Suprapubic skin (tissue), 4 donors: Measurements from ENCODE around the gene CABP4.

Source experiments
- EP300 ChIP-seq: sonication (generic); formaldehyde crosslinking; IDR thresholded peaks from one replicate; pipeline ENCODE4 v1.6.1; 2017; ENCODE audit warnings: antibody characterized with exemption
- POLR2A ChIP-seq, 2 donors: fragments of 450-650 bp; IDR thresholded peaks; one replicate each; pipeline ENCODE4 v1.6.1; 2017; ENCODE audit warnings: antibody characterized with exemption in 2 of 2, mild to moderate bottlenecking in 2 of 2, moderate library complexity in 2 of 2
- POLR2AphosphoS5 ChIP-seq, 3 donors: sonication (generic); formaldehyde crosslinking; IDR thresholded peaks; one replicate each; pipeline ENCODE4 v1.6.1; 2017; ENCODE audit warnings: antibody characterized with exemption in 3 of 3
- TF ChIP-seq, protein P1 (sequence below), 2 donors: fragments of 200-600 bp in 1 of 2; fragments of 450-650 bp in 1 of 2; sonication (generic) in 1 of 2; IDR thresholded peaks; one replicate each; pipeline ENCODE4 v1.5.1; 2016 to 2019; ENCODE audit warnings: antibody characterized with exemption in 2 of 2, mild to moderate bottlenecking in 1 of 2, moderate library complexity in 1 of 2

- TF ChIP-seq, protein P1, sequence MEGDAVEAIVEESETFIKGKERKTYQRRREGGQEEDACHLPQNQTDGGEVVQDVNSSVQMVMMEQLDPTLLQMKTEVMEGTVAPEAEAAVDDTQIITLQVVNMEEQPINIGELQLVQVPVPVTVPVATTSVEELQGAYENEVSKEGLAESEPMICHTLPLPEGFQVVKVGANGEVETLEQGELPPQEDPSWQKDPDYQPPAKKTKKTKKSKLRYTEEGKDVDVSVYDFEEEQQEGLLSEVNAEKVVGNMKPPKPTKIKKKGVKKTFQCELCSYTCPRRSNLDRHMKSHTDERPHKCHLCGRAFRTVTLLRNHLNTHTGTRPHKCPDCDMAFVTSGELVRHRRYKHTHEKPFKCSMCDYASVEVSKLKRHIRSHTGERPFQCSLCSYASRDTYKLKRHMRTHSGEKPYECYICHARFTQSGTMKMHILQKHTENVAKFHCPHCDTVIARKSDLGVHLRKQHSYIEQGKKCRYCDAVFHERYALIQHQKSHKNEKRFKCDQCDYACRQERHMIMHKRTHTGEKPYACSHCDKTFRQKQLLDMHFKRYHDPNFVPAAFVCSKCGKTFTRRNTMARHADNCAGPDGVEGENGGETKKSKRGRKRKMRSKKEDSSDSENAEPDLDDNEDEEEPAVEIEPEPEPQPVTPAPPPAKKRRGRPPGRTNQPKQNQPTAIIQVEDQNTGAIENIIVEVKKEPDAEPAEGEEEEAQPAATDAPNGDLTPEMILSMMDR (IDR thresholded peaks at IDR 0.05): no peak
- TF ChIP-seq EP300: no peak
- no peak for TF ChIP-seq POLR2AphosphoS5 (IDR thresholded peaks at IDR 0.05)
- TF ChIP-seq POLR2A (IDR thresholded peaks at IDR 0.05): no peak
Measured at GRCh38 chr11:67468456-67468758, 13.3 kb downstream of the CABP4 start.
